NCI-H2081 treated with DMSO at 0.1 percent for 48 hours (cell line): ENCODE measurements around the gene CRBN.

Source experiments
- DNase-seq: peaks from one replicate; lab custom pipeline; 2025; lab: John Stamatoyannopoulos, UW

Gene CRBN

GRCh38 chr3:3179407-3180094 lies at the start of gene CRBN:
CRBN (minus strand) TSS chr3:3179691; CDS start chr3:3179687, 4 bp downstream.
- DNase-seq: no peak

GRCh38 chr3:3227640-3228039 lies 48.1 kb upstream of the CRBN start:
- DNase-seq: no peak

DNA sequence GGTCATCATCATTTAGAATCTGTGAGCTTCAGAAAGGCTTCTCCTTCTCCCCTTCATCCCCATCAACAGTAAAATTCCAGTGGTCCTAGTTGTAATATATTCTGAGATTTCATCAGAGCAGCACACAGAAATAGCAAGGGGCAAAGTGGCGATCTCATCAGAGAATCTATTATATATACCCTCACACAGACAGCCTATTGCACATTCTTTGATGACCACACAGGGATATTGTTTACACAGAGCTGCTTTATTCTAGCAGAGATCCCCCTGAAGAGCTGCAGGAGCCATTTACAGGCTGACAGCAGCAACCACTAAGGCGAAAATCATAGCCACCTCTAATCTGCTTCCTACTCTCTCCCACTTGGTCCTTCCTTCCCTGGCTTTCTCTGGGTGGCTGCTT lies 42.0 kb upstream of the CRBN start:
- no peak for DNase-seq

DNA sequence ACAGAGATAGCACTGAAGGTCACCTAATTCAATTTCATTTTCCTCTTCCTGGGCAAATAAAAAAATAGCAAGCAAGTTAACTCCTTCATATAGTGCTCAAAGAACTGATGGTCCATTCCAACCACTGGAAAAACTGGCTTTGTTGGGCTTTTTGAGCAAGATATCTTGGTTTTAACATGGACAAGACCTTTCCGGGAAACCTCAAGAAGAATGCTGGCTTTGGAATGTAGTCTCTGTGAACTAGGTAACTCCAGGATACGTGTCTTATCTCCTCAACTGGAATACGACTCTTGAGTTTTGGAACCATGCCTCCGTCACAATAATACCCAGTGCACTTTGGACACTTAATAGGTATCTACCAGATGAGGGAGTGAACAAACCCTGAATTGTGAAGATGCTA lies 36.9 kb upstream of the CRBN start:
- DNase-seq: no peak

- no peak for DNase-seq
These were observed 33.4 kb upstream of the CRBN start for GRCh38 chr3:3212781-3213440.

DNA sequence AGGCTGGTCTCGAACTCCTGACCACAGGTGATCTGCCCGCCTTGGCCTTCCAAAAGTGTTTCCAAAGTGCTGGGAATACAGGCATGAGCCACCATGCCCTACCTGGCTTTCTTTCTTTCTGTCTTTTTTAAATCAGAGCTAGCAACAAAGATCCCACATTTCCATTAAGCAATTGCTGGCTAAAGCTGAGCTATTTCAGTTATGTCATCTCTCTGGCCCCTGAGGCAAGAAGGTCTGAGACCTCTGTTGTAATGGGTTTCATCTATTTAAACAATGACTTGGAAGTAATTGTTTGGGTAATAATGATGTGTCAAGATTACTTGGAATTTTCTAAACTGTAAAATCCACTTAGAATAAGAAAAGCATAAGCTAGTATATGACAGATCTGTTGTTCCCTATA lies 30.2 kb upstream of the CRBN start:
- no peak for DNase-seq

GRCh38 chr3:3209057-3209456 lies 29.6 kb upstream of the CRBN start:
- no peak for DNase-seq

DNA sequence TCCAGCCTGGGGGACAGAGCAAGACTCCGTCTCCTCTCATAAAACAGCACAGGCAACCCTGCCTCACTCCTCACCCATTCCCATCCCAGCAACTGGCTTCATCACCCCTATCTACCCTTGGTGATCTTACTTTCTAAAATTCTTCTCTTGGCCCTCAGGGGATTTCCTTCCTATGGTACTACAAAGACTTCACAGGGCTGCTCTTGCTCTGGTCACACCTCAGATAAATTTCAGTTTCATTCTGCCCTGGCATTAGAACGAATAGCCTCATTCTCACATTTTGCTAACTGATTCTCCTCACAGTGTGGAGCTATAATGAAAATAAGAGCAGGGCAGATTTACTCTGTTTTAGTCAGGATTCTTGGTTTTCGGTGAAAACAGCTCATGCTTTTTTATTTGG lies 22.1 kb upstream of the CRBN start:
- no peak for DNase-seq

GRCh38 chr3:3200632-3201212 lies 21.2 kb upstream of the CRBN start:
- DNase-seq: no peak

DNA sequence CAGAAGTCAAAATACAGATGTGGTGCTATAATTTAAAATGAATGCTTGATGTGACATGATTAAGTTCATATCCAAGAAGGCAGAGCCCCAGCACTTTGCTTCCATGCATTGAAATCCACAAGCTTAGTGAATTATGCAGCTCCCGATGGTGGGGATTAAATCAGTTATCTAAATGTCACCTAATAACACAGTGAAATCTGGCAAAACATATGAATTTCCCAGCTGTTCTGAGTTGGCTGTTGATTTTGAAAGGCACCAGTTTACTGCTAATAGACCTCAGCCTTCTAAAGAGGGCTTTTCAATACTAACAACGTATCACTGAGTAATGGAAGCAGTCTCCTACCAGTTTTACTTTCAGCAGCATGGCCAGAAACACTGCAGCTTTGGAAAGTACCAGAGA lies 19.8 kb upstream of the CRBN start:
- DNase-seq: no peak

DNA sequence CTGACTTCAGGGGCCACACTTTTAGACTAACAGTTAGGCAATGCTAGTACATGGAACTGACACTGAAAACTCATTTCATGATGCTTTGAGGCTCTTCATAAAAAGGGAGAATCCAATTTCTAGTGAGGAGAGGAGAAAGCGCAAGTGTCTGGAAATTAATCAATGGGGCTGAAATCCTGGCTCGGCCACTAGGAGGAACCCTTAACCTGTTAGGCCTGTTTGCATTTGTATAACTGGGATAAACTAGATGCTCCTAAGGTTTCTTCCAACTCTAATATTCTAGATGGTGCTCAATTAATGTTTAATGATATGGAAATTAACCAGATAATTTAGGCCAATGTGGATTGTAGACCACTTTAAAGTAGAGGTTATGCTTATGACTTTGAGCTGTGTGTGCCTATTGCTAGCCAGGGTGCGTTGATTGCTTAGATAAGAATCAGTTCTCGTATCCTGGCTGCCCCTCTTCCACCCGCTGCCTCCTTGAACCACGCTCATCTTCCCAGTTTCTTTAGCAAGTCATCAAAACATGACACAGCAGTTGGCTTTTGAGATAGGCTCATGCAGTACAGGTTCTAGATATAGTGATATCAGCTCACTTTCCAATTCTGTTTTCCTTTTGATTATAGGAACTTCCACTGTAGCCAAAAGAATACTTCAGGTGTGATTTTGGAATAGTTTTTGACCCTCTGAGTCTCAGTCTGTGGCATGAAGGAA lies 16.8 kb upstream of the CRBN start:
- no peak for DNase-seq

DNA sequence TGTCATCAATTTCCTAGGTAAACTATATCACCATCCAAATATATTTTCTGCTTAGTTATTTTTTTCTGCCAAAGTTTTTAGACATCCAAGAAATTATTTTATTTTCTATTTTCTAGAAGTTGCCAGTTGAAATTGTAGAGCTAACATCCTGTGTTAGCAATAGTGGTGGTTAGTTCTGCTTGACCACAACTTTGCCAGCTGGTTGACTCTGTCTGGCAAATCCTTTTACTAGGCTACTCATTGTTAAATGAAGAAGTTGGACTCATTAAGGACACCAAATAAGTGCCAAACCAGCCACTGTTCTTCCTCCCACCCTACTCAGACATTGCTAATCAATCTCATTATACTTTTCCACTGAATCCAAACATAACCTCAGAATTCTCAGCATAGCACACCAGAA lies 15.4 kb upstream of the CRBN start:
- no peak for DNase-seq

DNA sequence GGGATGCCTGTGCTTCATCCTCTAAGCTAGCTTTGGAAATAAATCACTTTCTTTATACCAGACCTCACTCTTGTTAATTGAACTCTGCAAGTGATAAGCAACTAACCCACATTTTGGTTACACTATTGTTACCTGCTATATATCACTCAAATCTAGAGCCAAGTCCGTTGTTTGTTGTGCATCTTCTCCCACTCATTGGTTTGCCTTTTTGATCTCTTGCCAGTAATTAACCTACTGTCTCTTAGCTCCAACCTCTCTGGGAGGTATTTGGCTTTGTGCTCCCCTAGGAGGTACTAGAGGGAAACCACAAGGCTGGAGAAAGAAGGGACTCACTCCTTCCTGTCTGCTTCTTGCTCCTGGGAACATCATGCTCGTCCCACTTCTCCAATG lies 12.8 kb upstream of the CRBN start:
- DNase-seq: no peak

DNA sequence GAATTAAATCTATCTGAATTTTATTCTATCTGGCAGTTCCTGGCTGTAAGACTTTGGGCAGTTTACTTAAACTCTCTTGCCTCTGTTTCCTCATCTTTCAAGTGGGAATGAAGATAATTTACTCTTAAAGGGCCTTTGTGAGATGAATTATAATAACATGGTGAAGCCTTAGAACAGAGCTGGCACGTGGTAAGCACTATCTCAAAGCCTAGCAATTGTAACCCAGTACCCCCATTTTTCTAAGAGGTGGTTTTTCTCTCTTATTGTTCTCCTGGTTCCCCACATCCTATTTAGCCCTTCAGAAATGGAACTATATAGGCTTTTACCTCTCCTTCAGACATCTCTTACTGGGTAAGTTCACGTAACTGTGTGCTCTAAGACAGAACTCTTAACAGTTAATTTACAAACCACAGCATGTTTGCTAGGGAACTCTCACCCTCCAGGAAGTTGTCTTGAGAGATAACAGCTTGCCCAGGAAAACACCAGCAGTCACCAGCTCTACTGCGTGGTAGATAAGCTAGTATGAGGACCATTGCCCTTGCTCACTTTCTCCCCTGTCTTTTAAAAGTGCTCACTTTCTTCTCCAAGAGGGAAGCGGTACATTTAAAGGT lies 12.3 kb upstream of the CRBN start:
- DNase-seq: no peak

GRCh38 chr3:3189961-3190360 lies 10.5 kb upstream of the CRBN start:
- no peak for DNase-seq

DNA sequence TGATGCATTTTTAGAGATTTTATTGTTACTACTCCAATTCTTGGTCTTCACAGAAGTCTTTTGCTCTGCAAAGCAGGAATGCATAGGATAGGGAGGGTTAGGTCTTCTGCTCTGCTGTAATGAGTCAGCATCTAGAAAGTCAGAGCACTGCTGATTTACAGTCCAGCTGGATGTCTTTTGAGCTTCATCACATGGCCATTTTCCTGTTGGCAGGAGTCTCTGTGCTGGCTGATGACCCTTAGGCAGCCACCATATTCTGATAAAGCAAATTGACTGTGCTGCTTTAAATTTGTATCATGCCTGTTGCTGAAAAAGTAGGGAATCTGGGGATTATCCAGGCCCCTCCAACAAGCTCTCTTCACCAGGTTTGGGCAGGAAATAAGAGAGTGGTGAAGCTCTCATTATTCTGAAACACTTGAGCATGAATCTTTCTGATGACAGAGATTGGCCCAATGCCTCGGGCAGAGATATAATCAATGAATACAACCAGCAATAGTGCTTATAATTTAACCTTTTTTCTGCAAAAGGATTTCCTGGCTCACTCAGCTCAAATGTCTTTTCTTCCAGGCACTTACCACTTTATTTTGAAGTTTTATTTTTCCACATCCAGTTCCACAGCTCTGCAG lies 9.7 kb upstream of the CRBN start:
- DNase-seq: no peak

- no peak for DNase-seq
These were observed 5.4 kb upstream of the CRBN start for GRCh38 chr3:3184876-3185275.

GRCh38 chr3:3180456-3180855 lies 965 bp upstream of the CRBN start:
- DNase-seq: no peak

- DNase-seq: no peak
These were observed 778 bp downstream of the CRBN start for GRCh38 chr3:3178498-3179328.

DNA sequence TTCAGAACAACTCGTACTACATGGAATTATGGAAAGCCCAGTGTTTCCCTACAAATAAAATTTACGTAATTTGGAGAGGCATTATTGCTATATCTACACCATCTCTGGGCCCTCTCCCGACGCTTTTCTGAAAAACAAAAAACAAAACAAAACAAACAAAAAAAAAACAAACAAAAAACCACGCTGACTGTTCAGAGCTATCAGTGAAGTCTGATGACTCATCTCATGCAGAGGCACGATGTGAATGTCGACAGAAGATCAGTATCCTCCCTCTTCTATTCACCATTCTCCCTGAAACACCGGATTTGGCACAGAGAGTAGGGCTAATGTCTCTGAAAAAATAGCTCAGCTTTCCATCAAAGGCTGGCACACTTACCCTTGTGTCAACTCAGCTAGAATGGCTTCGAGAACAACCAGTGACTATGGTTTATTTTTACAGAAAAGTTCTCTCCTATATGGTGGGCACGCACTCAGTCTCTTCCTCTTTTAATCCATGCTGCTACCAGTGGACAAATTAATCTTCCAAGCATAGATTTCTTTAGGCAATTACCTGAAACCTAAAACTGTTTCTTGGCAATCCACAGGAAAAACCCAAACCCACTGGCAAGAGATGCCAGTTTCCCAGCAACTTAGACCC lies 1.5 kb downstream of the CRBN start:
- no peak for DNase-seq

GRCh38 chr3:3172627-3173026 lies 6.9 kb downstream of the CRBN start:
- DNase-seq: no peak
